B cell (primary cell): ENCODE measurements around the gene TMEM43. TPM values are rescaled to one million over a fixed set of nuclear protein-coding genes. Genes with fewer than 3 reads are reported as not detected.

ENCODE experiments used
- ATAC-seq: fragments of 200-7000 bp; cut with Tn5 transposase; one replicate; pipeline ENCODE4 v1.10.0; 2021; ENCODE audit warnings: low read depth, mild to moderate bottlenecking, moderate number of reproducible peaks, moderate library complexity
- CTCF ChIA-PET: fragments of 350-600 bp; sonication (Branson Sonifier 250); formaldehyde crosslinking; loops from one replicate; lab custom pipeline; 2021; ENCODE audit warnings: antibody characterized with exemption, inconsistent platforms; lab: Charles Lee
- POLR2A ChIA-PET: fragments of 350-600 bp; sonication (Branson Sonifier 250); formaldehyde crosslinking; loops from one replicate; lab custom pipeline; 2021; ENCODE audit warnings: antibody characterized with exemption; lab: Charles Lee
- DNase-seq: peaks from one replicate; pipeline ENCODE4 v3.0.0; 2013
- H2AFZ ChIP-seq: 2 replicates; pipeline ENCODE4 v1.6.1; 2012; ENCODE audit warnings: mild to moderate bottlenecking, low read depth, low read length; ENCODE audit not compliant: insufficient read depth, poor library complexity, severe bottlenecking
- H3K27ac ChIP-seq, 2 donors: 1 replicate in 1 of 2; 2 replicates in 1 of 2; pipeline ENCODE4 v1.5.1; 2012 to 2013; ENCODE audit warnings: low read length in 2 of 2, mild to moderate bottlenecking in 2 of 2, moderate library complexity in 1 of 2
- H3K27me3 ChIP-seq, 4 experiments: fragments of 200-600 bp in 1 of 4; sonication (generic) in 1 of 4; replicated peaks in 1 of 4; 1 replicate in 2 of 4; 2 replicates in 2 of 4; pipeline versions ENCODE4 v1.6.1 to v1.7.0; 2013 to 2016; ENCODE audit warnings: low read length in 3 of 4, mild to moderate bottlenecking in 2 of 4, mixed read lengths in 1 of 4, moderate library complexity in 1 of 4; ENCODE audit not compliant: insufficient read depth in 4 of 4, control insufficient read depth in 3 of 4; ENCODE audit errors: control extremely low read depth in 1 of 4
- H3K36me3 ChIP-seq, 2 experiments: replicated peaks in 1 of 2; 1 replicate in 1 of 2; 2 replicates in 1 of 2; pipeline versions ENCODE4 v1.6.1 to v1.7.1; 2013; ENCODE audit warnings: low read length in 1 of 2; ENCODE audit not compliant: insufficient read depth in 2 of 2, control insufficient read depth in 1 of 2; ENCODE audit errors: control extremely low read depth in 1 of 2, extremely low read depth in 1 of 2
- H3K4me1 ChIP-seq, 2 donors: fragments of 200-600 bp in 1 of 2; sonication (generic) in 1 of 2; 1 replicate in 1 of 2; 2 replicates in 1 of 2; pipeline versions ENCODE4 v1.5.1 to v1.6.1; 2013 to 2017; ENCODE audit warnings: low read length in 2 of 2; ENCODE audit not compliant: control insufficient read depth in 2 of 2, insufficient read depth in 2 of 2
- H3K4me2 ChIP-seq: replicated peaks from 2 replicates; pipeline ENCODE3; 2012; ENCODE audit warnings: mild to moderate bottlenecking, low read depth, low read length; ENCODE audit not compliant: poor library complexity, severe bottlenecking
- H3K4me3 ChIP-seq, 5 experiments: fragments of 200-600 bp in 1 of 5; sonication (generic) in 1 of 5; 1 replicate in 3 of 5; 2 replicates in 2 of 5; pipeline versions ENCODE4 v1.5.1 to v1.7.0; 2011 to 2016; ENCODE audit warnings: low read length in 4 of 5, mild to moderate bottlenecking in 4 of 5, low read depth in 2 of 5, control low read depth in 1 of 5, moderate library complexity in 1 of 5; ENCODE audit not compliant: insufficient read depth in 1 of 5; ENCODE audit errors: control extremely low read depth in 1 of 5, extremely low read depth in 1 of 5
- H3K79me2 ChIP-seq: fragments of 200-600 bp; sonication (generic); one replicate; pipeline ENCODE4 v1.6.0; 2016; ENCODE audit warnings: low read length; ENCODE audit not compliant: control insufficient read depth, insufficient read depth
- H3K9ac ChIP-seq: fragments of 200-600 bp; sonication (generic); 2 replicates; pipeline ENCODE4 v1.6.1; 2017; ENCODE audit warnings: mild to moderate bottlenecking, low read length, moderate library complexity
- H3K9me3 ChIP-seq, 3 donors: one replicate each; pipeline versions ENCODE4 v1.6.1 to v1.7.1; 2013; ENCODE audit warnings: low read length in 2 of 3; ENCODE audit not compliant: control insufficient read depth in 2 of 3, insufficient read depth in 1 of 3; ENCODE audit errors: control extremely low read depth in 1 of 3
- H4K20me1 ChIP-seq: 2 replicates; pipeline ENCODE4 v1.6.0; 2012; ENCODE audit warnings: mild to moderate bottlenecking, low read length; ENCODE audit not compliant: insufficient read depth, control insufficient read depth, poor library complexity, severe bottlenecking
- H3K27ac Mint-ChIP-seq: one replicate; pipeline ENCODE4 v1.8.0; 2021; ENCODE audit warnings: mixed read lengths
- H3K27me3 Mint-ChIP-seq: one replicate; pipeline ENCODE4 v1.8.0; 2021; ENCODE audit warnings: mixed read lengths
- H3K4me1 Mint-ChIP-seq: one replicate; pipeline ENCODE4 v1.8.0; 2021; ENCODE audit warnings: mixed read lengths
- H3K4me3 Mint-ChIP-seq: one replicate; pipeline ENCODE4 v1.8.0; 2021; ENCODE audit warnings: mixed read lengths
- H3K9me3 Mint-ChIP-seq: one replicate; pipeline ENCODE4 v1.8.0; 2022; ENCODE audit warnings: mixed read lengths; ENCODE audit not compliant: insufficient read depth
- EZH2 ChIP-seq: IDR thresholded peaks from 2 replicates; pipeline ENCODE4 v1.6.1; 2012; ENCODE audit warnings: borderline replicate concordance, low read depth, mild to moderate bottlenecking, moderate library complexity, low read length; ENCODE audit not compliant: insufficient read depth, poor library complexity, severe bottlenecking
- WGBS: methylation state at CpG from one replicate; pipeline ENCODE4 v1.1.5; 2013; ENCODE audit warnings: missing lambda C conversion rate; ENCODE audit not compliant: insufficient coverage; 5-methylcytosine and 5-hydroxymethylcytosine counted together
- intact Hi-C: fragments of 100-400 bp; cut with micrococcal nuclease; formaldehyde crosslinking; loops from one replicate; pipeline ENCODE4 v1.10.0; 2022
- polyA plus RNA-seq: library from polyadenylated mRNA; depleted of rRNA; stranded (reverse); fragments of >200 nt; gene quantifications from 2 replicates; pipeline ENCODE4 v1.2.3, GENCODE V29; 2012
- total RNA-seq, 2 donors: library from RNA; stranded (reverse); fragments of 120-200 nt in 1 of 2; gene quantifications; 1 replicate in 1 of 2; 2 replicates in 1 of 2; pipeline versions ENCODE4 v1.2.3 to v1.2.4, GENCODE V29; 2013 to 2022
- TF ChIP-seq, protein P1 (sequence below): fragments of 200-600 bp; IDR thresholded peaks from one replicate; pipeline ENCODE4 v1.8.0; 2022; ENCODE audit warnings: antibody characterized with exemption, mild to moderate bottlenecking

Gene TMEM43
- total and polyA plus RNA-seq, 2 donors (not counting 1 experiment from before 2014, with no cell fraction given), result 29.5 to 37.6 TPM

DNA sequence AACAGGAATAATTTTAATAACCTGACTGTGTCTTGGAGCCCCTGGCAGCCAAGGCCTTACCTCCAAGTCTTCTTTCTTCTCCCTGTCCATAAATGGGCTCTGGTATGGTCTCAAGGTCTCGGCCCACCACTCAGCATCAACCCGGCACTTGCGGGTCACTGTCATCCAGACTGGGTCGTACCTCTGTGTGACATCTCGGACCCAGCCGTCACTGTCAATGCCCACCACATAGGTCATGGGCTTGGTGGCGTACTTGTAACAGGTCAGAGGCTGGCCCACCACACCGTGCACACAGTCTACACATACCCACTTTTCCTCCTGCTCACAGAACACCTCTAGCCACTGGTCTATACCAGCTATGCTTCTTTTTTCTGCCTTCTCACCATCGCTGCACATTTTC lies 33.1 kb downstream of the TMEM43 start:
- WGBS, result 97% methylated on average over 9 of the region's 9 CpGs
- POLR2A ChIA-PET, result no interaction called here

DNA sequence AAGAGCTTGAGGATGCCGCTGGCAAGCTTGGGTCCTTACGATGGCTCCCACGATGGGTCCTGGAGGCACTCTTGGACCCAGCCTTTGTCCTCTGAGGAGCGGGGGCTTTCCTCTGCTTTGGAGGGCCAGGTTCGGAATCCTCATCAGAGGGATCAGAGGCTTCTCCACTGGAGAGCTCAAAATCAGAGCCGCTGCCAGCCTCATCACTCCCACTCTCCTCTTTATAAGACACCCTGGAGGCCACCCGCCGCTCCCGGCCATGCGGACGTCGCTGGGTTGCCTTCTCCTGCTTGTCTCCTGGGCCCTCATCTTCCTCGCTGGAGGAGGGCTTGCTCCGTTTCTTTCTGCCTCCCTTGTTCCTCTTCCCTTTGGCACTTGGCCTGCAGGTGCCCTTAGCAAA lies 33.5 kb downstream of the TMEM43 start:
- POLR2A ChIA-PET, result no interaction called here
- no peak overlapping the region for H2AFZ ChIP-seq
- H3K27me3 Mint-ChIP-seq, result no peaks in the 10 kb centered on the region
- CTCF ChIA-PET, result no interaction called here
- intact Hi-C loops, result no loop called here
- no peak overlapping the region for H3K27ac ChIP-seq
- H3K4me3 Mint-ChIP-seq, result no peak overlapping the region
- H3K4me1 ChIP-seq, result no peaks in the 10 kb centered on the region
- WGBS, result 98% methylated on average over 14 of the region's 14 CpGs
- no peak overlapping the region for H3K27ac Mint-ChIP-seq
- H3K4me2 ChIP-seq, result no peak overlapping the region
- no peak overlapping the region for H3K9ac ChIP-seq
- peaks cover 35 to 89% of the 10 kb centered on the region in 2 experiments for H3K36me3 ChIP-seq
- H3K79me2 ChIP-seq, result peaks cover 6% of the 10 kb centered on the region
- H3K9me3 ChIP-seq, result peaks cover 0 to 13% (median 12%) of the 10 kb centered on the region in 3 donors
- ATAC-seq (no peak), DNase-seq (no peak)
- peaks cover 10% of the 10 kb centered on the region for H3K9me3 Mint-ChIP-seq
- no peaks in the 10 kb centered on the region for H4K20me1 ChIP-seq
- TF ChIP-seq EZH2, result no peak
- TF ChIP-seq, protein P1, sequence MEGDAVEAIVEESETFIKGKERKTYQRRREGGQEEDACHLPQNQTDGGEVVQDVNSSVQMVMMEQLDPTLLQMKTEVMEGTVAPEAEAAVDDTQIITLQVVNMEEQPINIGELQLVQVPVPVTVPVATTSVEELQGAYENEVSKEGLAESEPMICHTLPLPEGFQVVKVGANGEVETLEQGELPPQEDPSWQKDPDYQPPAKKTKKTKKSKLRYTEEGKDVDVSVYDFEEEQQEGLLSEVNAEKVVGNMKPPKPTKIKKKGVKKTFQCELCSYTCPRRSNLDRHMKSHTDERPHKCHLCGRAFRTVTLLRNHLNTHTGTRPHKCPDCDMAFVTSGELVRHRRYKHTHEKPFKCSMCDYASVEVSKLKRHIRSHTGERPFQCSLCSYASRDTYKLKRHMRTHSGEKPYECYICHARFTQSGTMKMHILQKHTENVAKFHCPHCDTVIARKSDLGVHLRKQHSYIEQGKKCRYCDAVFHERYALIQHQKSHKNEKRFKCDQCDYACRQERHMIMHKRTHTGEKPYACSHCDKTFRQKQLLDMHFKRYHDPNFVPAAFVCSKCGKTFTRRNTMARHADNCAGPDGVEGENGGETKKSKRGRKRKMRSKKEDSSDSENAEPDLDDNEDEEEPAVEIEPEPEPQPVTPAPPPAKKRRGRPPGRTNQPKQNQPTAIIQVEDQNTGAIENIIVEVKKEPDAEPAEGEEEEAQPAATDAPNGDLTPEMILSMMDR, result no peak
- no peak overlapping the region for H3K4me3 ChIP-seq
- no peaks in the 10 kb centered on the region for H3K27me3 ChIP-seq
- no peaks in the 10 kb centered on the region for H3K4me1 Mint-ChIP-seq

More for the DNA sequence above, 33.1 kb downstream of the TMEM43 start:
- H4K20me1 ChIP-seq, result no peaks in the 10 kb centered on the region
- intact Hi-C loops, result no loop called here
- peaks cover 10% of the 10 kb centered on the region for H3K9me3 Mint-ChIP-seq
- H3K9ac ChIP-seq, result no peak overlapping the region
- H3K36me3 ChIP-seq, result peaks cover 35 to 89% of the 10 kb centered on the region in 2 experiments
- H3K79me2 ChIP-seq, result peaks cover 6% of the 10 kb centered on the region
- H3K4me1 ChIP-seq, result no peaks in the 10 kb centered on the region
- no peak overlapping the region for H3K27ac ChIP-seq
- H3K27ac Mint-ChIP-seq, result no peak overlapping the region
- H3K4me2 ChIP-seq, result no peak overlapping the region
- no peaks in the 10 kb centered on the region for H3K27me3 ChIP-seq
- DNase-seq (no peak), ATAC-seq (no peak)
- no peak for TF ChIP-seq EZH2
- TF ChIP-seq, protein P1, result no peak
- no peak overlapping the region for H2AFZ ChIP-seq
- peaks cover 0 to 13% (median 12%) of the 10 kb centered on the region in 3 donors for H3K9me3 ChIP-seq
- no peaks in the 10 kb centered on the region for H3K4me1 Mint-ChIP-seq
- no peaks in the 10 kb centered on the region for H3K27me3 Mint-ChIP-seq
- CTCF ChIA-PET, result no interaction called here
- H3K4me3 ChIP-seq, result no peak overlapping the region
- H3K4me3 Mint-ChIP-seq, result no peak overlapping the region
